Caco-2 (cell line): ENCODE measurements around the gene IGSF11. TPM values are rescaled to one million over a fixed set of nuclear protein-coding genes. Genes with fewer than 3 reads are reported as not detected.
"Not testable (repeated sequence)": the region's sequence is repeated elsewhere in the genome, so short reads cannot be mapped to it uniquely, and the experiment has no call there.

Experiments
- BruUV-seq: library from RNA; stranded (reverse); fragments of 400-500 nt; replicated peaks from 2 replicates; lab custom pipeline; 2021; lab: Mats Ljungman, UMichigan
- CTCF ChIA-PET: fragments of 300-600 bp; sonication (Branson Sonifier 250); formaldehyde crosslinking; loops from one replicate; lab custom pipeline; 2022; ENCODE audit warnings: antibody characterized with exemption; lab: Charles Lee
- POLR2A ChIA-PET: fragments of 300-600 bp; sonication (Branson Sonifier 250); formaldehyde crosslinking; loops from one replicate; lab custom pipeline; 2022; ENCODE audit warnings: antibody characterized with exemption; lab: Charles Lee
- DNase-seq, 2 experiments: peaks; one replicate each; pipeline versions ENCODE4 v3.0.0 to v3.0.0-alpha.2; 2020 to 2022
- H3K27me3 ChIP-seq: replicated peaks from 2 replicates; pipeline ENCODE4 v1.6.0; 2011; ENCODE audit warnings: low read length; ENCODE audit not compliant: control insufficient read depth, insufficient read depth
- H3K36me3 ChIP-seq: 2 replicates; pipeline ENCODE4 v1.5.1; 2011; ENCODE audit warnings: low read length; ENCODE audit not compliant: control insufficient read depth, insufficient read depth
- H3K4me1 ChIP-seq: fragments of 250-450 bp; sonication (Bioruptor Pico); 2 replicates; pipeline ENCODE4 v1.5.1; 2020; ENCODE audit warnings: mild to moderate bottlenecking
- H3K4me3 ChIP-seq: 2 replicates; pipeline ENCODE4 v1.5.1; 2011; ENCODE audit warnings: low read depth, mild to moderate bottlenecking, control low read depth, low read length
- H3K9me3 ChIP-seq: fragments of 250-450 bp; sonication (Bioruptor Pico); 2 replicates; pipeline ENCODE4 v1.5.1; 2020; ENCODE audit warnings: mild to moderate bottlenecking, moderate library complexity
- H3K27ac Mint-ChIP-seq: one replicate; pipeline ENCODE4 v1.8.0; 2022; ENCODE audit warnings: mixed read lengths; ENCODE audit not compliant: unreplicated experiment
- H3K27me3 Mint-ChIP-seq: one replicate; pipeline ENCODE4 v1.8.0; 2022; ENCODE audit warnings: mixed read lengths; ENCODE audit not compliant: insufficient read depth, unreplicated experiment
- H3K36me3 Mint-ChIP-seq: one replicate; pipeline ENCODE4 v1.8.0; 2022; ENCODE audit warnings: mild to moderate bottlenecking, mixed read lengths; ENCODE audit not compliant: insufficient read depth, unreplicated experiment
- H3K4me1 Mint-ChIP-seq: one replicate; pipeline ENCODE4 v1.8.0; 2022; ENCODE audit warnings: low read depth, mixed read lengths; ENCODE audit not compliant: unreplicated experiment
- H3K4me3 Mint-ChIP-seq: one replicate; pipeline ENCODE4 v1.8.0; 2022; ENCODE audit warnings: mild to moderate bottlenecking, moderate library complexity, mixed read lengths; ENCODE audit not compliant: unreplicated experiment
- H3K9me3 Mint-ChIP-seq: one replicate; pipeline ENCODE4 v1.8.0; 2022; ENCODE audit warnings: mixed read lengths; ENCODE audit not compliant: unreplicated experiment
- CTCF ChIP-seq, 2 experiments: fragments of 200-600 bp in 1 of 2; IDR thresholded peaks; 1 replicate in 1 of 2; 2 replicates in 1 of 2; pipeline versions ENCODE4 v1.5.1 to v1.8.0; 2011 to 2022; ENCODE audit warnings: antibody characterized with exemption in 1 of 2, control low read depth in 1 of 2, inconsistent platforms in 1 of 2, low read depth in 1 of 2, low read length in 1 of 2, mild to moderate bottlenecking in 1 of 2, moderate library complexity in 1 of 2; ENCODE audit not compliant: insufficient read depth in 1 of 2, severe bottlenecking in 1 of 2, unreplicated experiment in 1 of 2
- intact Hi-C: fragments of 100-400 bp; cut with micrococcal nuclease; formaldehyde crosslinking; loops from one replicate; pipeline ENCODE4 v1.10.0; 2022; ENCODE audit not compliant: unreplicated experiment
- total RNA-seq: library from RNA; stranded (reverse); gene quantifications from 2 replicates; pipeline ENCODE4 v1.2.3, GENCODE V29; 2022

IGSF11 gene
- total RNA-seq, 1 experiment from 2014 or later: 0.41 TPM

DNA sequence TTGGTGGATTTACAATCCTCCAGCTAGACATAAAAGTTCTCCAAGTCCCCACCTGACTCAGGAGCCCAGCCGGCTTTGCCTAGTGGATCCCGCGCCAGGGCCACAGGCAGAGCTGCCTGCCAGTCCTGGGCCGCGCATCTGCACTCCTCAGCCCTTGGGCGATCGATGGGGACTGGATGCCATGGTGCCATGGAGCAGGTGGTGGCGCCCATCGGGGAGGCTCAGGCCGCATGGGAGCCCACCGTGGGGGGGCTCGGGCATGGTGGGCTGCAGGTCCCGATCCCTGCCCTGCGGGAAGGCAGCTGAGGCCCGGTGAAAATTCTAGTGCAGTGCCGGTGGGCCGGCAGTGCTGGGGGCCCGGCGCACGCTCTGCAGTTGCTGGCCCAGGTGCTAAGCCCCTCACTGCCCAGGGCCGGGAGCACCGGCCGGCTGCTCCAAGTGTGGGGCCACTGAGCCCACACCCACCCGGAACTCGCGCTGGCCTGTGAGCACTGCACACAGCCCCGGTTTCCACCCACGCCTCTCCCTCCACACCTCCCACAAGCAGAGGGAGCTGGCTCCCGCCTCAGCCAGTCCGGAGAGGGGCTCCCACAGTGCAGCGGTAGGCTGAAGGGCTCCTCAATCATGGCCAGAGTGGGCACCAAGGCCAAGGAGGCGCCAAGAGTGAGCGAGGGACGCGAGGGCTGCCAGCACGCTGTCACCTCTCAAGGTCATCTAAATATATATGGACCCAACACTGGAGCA, 38.8 kb upstream of the IGSF11 start:
- Histone ChIP-seq H3K27me3 (no peaks in the 10 kb centered on the region), H3K9me3 (no peaks in the 10 kb centered on the region), H3K36me3 (no peaks in the 10 kb centered on the region), H3K4me3 (no peak overlapping the region), H3K4me1 (no peaks in the 10 kb centered on the region)
- Mint-ChIP-seq H3K36me3 (no peaks in the 10 kb centered on the region), H3K27me3 (no peaks in the 10 kb centered on the region), H3K4me1 (no peaks in the 10 kb centered on the region), H3K4me3 (no peak overlapping the region), H3K9me3 (no peaks in the 10 kb centered on the region), H3K27ac (no peak overlapping the region)
- ChIA-PET CTCF (no interaction called here), POLR2A (no interaction called here)
- BruUV-seq: no TSS peak
- TF ChIP-seq CTCF (IDR thresholded peaks at IDR 0.05; ENCODE audit: insufficient read depth in 1 of 2, low read depth in 1 of 2, low read length in 1 of 2, severe bottlenecking in 1 of 2, unreplicated experiment in 1 of 2): no peak
- no peak for DNase-seq
- intact Hi-C loops: no loop called here

GRCh38 chr3:119072451-119072850, 37.8 kb upstream of the IGSF11 start:
- H3K4me3 Mint-ChIP-seq, DNase-seq, H3K27me3 Mint-ChIP-seq, H3K9me3 ChIP-seq, H3K4me1 ChIP-seq, H3K36me3 ChIP-seq, H3K9me3 Mint-ChIP-seq, H3K27me3 ChIP-seq, H3K36me3 Mint-ChIP-seq, H3K4me3 ChIP-seq, intact Hi-C loops, H3K4me1 Mint-ChIP-seq, POLR2A ChIA-PET, BruUV-seq, H3K27ac Mint-ChIP-seq, CTCF ChIA-PET: not testable (repeated sequence)

- ChIA-PET POLR2A (no interaction called here), CTCF (no interaction called here)
- H3K4me3 ChIP-seq: no peak overlapping the region
- TF ChIP-seq CTCF (IDR thresholded peaks at IDR 0.05; ENCODE audit: insufficient read depth in 1 of 2, low read depth in 1 of 2, low read length in 1 of 2, severe bottlenecking in 1 of 2, unreplicated experiment in 1 of 2): no peak
- Mint-ChIP-seq H3K4me1 (no peaks in the 10 kb centered on the region), H3K36me3 (no peaks in the 10 kb centered on the region), H3K27me3 (no peaks in the 10 kb centered on the region), H3K4me3 (no peak overlapping the region), H3K9me3 (no peaks in the 10 kb centered on the region), H3K27ac (no peak overlapping the region)
- intact Hi-C loops: no loop called here
- H3K36me3 ChIP-seq: no peaks in the 10 kb centered on the region
- H3K9me3 ChIP-seq: no peaks in the 10 kb centered on the region
- no peaks in the 10 kb centered on the region for H3K27me3 ChIP-seq
- DNase-seq: no peak
- H3K4me1 ChIP-seq: no peaks in the 10 kb centered on the region
- BruUV-seq: no TSS peak
Measured at GRCh38 chr3:119069725-119070124, 35.1 kb upstream of the IGSF11 start.
